AG04450 (cell line): ENCODE data around the gene PGF. TPM values are rescaled to one million over a fixed set of nuclear protein-coding genes. Genes with fewer than 3 reads are reported as not detected.

Experiments
- CTCF ChIA-PET: fragments of 300-600, 350-600 bp; formaldehyde crosslinking; extraction: SDS; loops from one replicate; lab custom pipeline; 2022; ENCODE audit warnings: antibody characterized with exemption, inconsistent platforms; lab: Charles Lee
- POLR2A ChIA-PET: fragments of 350-600 bp; formaldehyde crosslinking; extraction: SDS; loops from one replicate; lab custom pipeline; 2021; ENCODE audit warnings: antibody characterized with exemption, inconsistent platforms; lab: Yijun Ruan, JAX
- DNase-seq: peaks from one replicate; pipeline ENCODE4 v3.0.0-alpha.2; 2011; ENCODE audit warnings: low read depth, low spot score
- H3K27ac ChIP-seq: one replicate; pipeline ENCODE4 v1.5.1; 2012; ENCODE audit warnings: low read depth, low read length, control low read depth
- H3K27me3 ChIP-seq: one replicate; pipeline ENCODE4 v1.6.0; 2012; ENCODE audit warnings: low read length; ENCODE audit not compliant: control insufficient read depth, insufficient read depth
- H3K4me3 ChIP-seq: 2 replicates; pipeline ENCODE4 v1.5.1; 2011; ENCODE audit warnings: mild to moderate bottlenecking, low read depth, low read length, control low read depth
- H3K9me3 ChIP-seq: 2 replicates; pipeline ENCODE4 v1.5.1; 2012; ENCODE audit warnings: low read length; ENCODE audit not compliant: control insufficient read depth, insufficient read depth
- CTCF ChIP-seq: IDR thresholded peaks from 2 replicates; pipeline ENCODE4 v1.5.1; 2011; ENCODE audit warnings: low read depth, low read length, control low read depth, inconsistent platforms
- polyA minus RNA-seq: library from RNA; depleted of rRNA, polyadenylated mRNA; stranded (reverse); fragments of >200 nt; gene quantifications from 2 replicates; pipeline ENCODE4 v1.2.3, GENCODE V29; 2011; rRNA and poly(A)+ RNA removed
- polyA plus RNA-seq: library from polyadenylated mRNA; depleted of rRNA; stranded (reverse); fragments of >200 nt; gene quantifications from 2 replicates; pipeline ENCODE4 v1.2.3, GENCODE V29; 2011; rRNA removed

PGF gene
- polyA plus RNA-seq (0.55 and 0.63 TPM in 2 replicates), polyA minus RNA-seq (0.35 and 0.78 TPM in 2 replicates)

- peaks cover 14% of the 10 kb centered on the region for H3K27me3 ChIP-seq
- H3K27ac ChIP-seq: no peak within 1 kb of the TSS
- H3K4me3 ChIP-seq: peak within 1 kb of the TSS; percentile 46
- ChIA-PET CTCF (interaction anchor here (0.6 to 1.5 kb wide), 5 partner anchors 9 to 134 kb away, joined by 3 to 4 read pairs (median 3); no protein-coding TSS in a partner anchor), POLR2A (no interaction called here)
- no peak for TF ChIP-seq CTCF
- no peaks in the 10 kb centered on the region; the same call in 1 of the 2 replicates for H3K9me3 ChIP-seq
- DNase-seq: no peak
Observed at GRCh38 chr14:74955229-74956026, at the start of gene PGF. TSS of gene PGF (minus strand) at chr14:74955597. CDS start at chr14:74955242, 355 bp downstream.

- peak overlapping the region; percentile 91 for H3K4me3 ChIP-seq
- H3K9me3 ChIP-seq: no peaks in the 10 kb centered on the region
- no peak for DNase-seq
- H3K27ac ChIP-seq: no peak overlapping the region
- ChIA-PET POLR2A (interaction anchor here (1.6 kb wide), 1 partner anchor 62 kb away, joined by 3 read pairs; no protein-coding TSS in a partner anchor), CTCF (interaction anchor here (1.3 to 1.9 kb wide), 3 partner anchors 58 to 142 kb away, joined by 4 to 7 read pairs (median 6); no protein-coding TSS in a partner anchor)
- no peaks in the 10 kb centered on the region for H3K27me3 ChIP-seq
- TF ChIP-seq CTCF: no peak
Observed at GRCh38 chr14:75003250-75004027, 48.0 kb upstream of the PGF start.

- no peak; the same call in 1 of the 2 replicates for TF ChIP-seq CTCF
- Histone ChIP-seq H3K9me3 (no peaks in the 10 kb centered on the region), H3K27me3 (no peaks in the 10 kb centered on the region), H3K4me3 (peak within 1 kb of the TSS; percentile 91), H3K27ac (peak within 1 kb of the TSS; percentile 71)
- CTCF ChIA-PET: interaction anchor here (1.3 to 1.9 kb wide), 3 partner anchors 58 to 141 kb away, joined by 4 to 7 read pairs (median 6); no protein-coding TSS in a partner anchor
- POLR2A ChIA-PET: interaction anchor here (0.6 to 1.6 kb wide), 2 partner anchors 21 to 61 kb away, joined by 3 to 8 read pairs; no protein-coding TSS in a partner anchor
- peak; percentile 85 for DNase-seq
Observed at GRCh38 chr14:75002392-75003249, 47.2 kb upstream of the PGF start, which contains the start of gene EIF2B2. TSS of gene EIF2B2 (plus strand) at chr14:75002921. CDS start at chr14:75002991, 70 bp downstream.

- ChIA-PET POLR2A (no interaction called here), CTCF (interaction anchor here (0.8 to 1.1 kb wide), 3 partner anchors 57 to 140 kb away, joined by 3 to 4 read pairs (median 3); no protein-coding TSS in a partner anchor)
- Histone ChIP-seq H3K4me3 (peak overlapping the region; percentile 91), H3K27ac (no peak overlapping the region), H3K27me3 (no peaks in the 10 kb centered on the region), H3K9me3 (no peaks in the 10 kb centered on the region)
- no peak for TF ChIP-seq CTCF
- no peak for DNase-seq
Observed at GRCh38 chr14:75001899-75002298, 46.5 kb upstream of the PGF start.
